GM18907 (cell line): ENCODE measurements around the gene GATC.
A peak's percentile ranks its signal among the peaks of the same experiment; 100 is the strongest.
"Not testable (repeated sequence)": the region's sequence is repeated elsewhere in the genome, so short reads cannot be mapped to it uniquely, and the experiment has no call there.

Experiments
- ATAC-seq: cut with Tn5 transposase; IDR thresholded peaks from one replicate; pipeline ENCODE4 v1.9.1; 2021; ENCODE audit warnings: mild to moderate bottlenecking, moderate library complexity; ENCODE audit not compliant: unreplicated experiment

Gene GATC

GRCh38 chr12:120432772-120433525 is 13.3 kb upstream of the GATC start:
- ATAC-seq, result no peak

GRCh38 chr12:120437735-120438494 is 8.3 kb upstream of the GATC start, which contains the start of gene COX6A1:
Gene COX6A1 (plus strand): TSS chr12:120438113. CDS start chr12:120438127, 14 bp downstream.
- ATAC-seq, result peak; percentile 95

- ATAC-seq, result peak; percentile 14
Measured at GRCh38 chr12:120438495-120439198, 7.6 kb upstream of the GATC start.

- ATAC-seq, result no peak
Measured at GRCh38 chr12:120439646-120440247, 6.5 kb upstream of the GATC start.

GRCh38 chr12:120444676-120445075 is 1.6 kb upstream of the GATC start:
- no peak for ATAC-seq

- ATAC-seq, result not testable (repeated sequence)
Measured at GRCh38 chr12:120446844-120447178, 567 bp downstream of the GATC start.

- ATAC-seq, result no peak
Measured at GRCh38 chr12:120447992-120448391, 1.7 kb downstream of the GATC start.

GRCh38 chr12:120452524-120452923 is 6.3 kb downstream of the GATC start:
- ATAC-seq, result not testable (repeated sequence)

- ATAC-seq, result no peak
Measured at GRCh38 chr12:120453060-120453750, 7.0 kb downstream of the GATC start.

- peak; percentile 48 for ATAC-seq
Measured at GRCh38 chr12:120453977-120454376, 7.7 kb downstream of the GATC start.

GRCh38 chr12:120455302-120455701 is 9.1 kb downstream of the GATC start:
- no peak for ATAC-seq

- no peak for ATAC-seq
Measured at GRCh38 chr12:120457133-120457532, 10.9 kb downstream of the GATC start.

GRCh38 chr12:120460157-120460556 is 13.9 kb downstream of the GATC start:
- no peak for ATAC-seq

- no peak for ATAC-seq
Measured at GRCh38 chr12:120462099-120462640, 15.9 kb downstream of the GATC start.

- ATAC-seq, result no peak
Measured at GRCh38 chr12:120463712-120464111, 17.5 kb downstream of the GATC start.

GRCh38 chr12:120465756-120466155 is 19.5 kb downstream of the GATC start:
- no peak for ATAC-seq

GRCh38 chr12:120466560-120467315 is 20.5 kb downstream of the GATC start:
- no peak for ATAC-seq

GRCh38 chr12:120467439-120467838 is 21.2 kb downstream of the GATC start:
- ATAC-seq, result no peak

GRCh38 chr12:120468325-120468820 is 22.1 kb downstream of the GATC start:
- peak; percentile 12 for ATAC-seq
